Stimulated activated CD8-positive, alpha-beta memory T cell treated with anti-CD3 and anti-CD28 coated beads, Interleukin-15, amount 100 ng/mL, for 48 hours (primary cell): Measurements from ENCODE around the gene SORCS2.

ENCODE experiments used
- DNase-seq, 2 donors: peaks; one replicate each; pipeline ENCODE4 v3.0.0-alpha.2; 2020; ENCODE audit warnings: low read depth in 2 of 2

The SORCS2 gene

DNA sequence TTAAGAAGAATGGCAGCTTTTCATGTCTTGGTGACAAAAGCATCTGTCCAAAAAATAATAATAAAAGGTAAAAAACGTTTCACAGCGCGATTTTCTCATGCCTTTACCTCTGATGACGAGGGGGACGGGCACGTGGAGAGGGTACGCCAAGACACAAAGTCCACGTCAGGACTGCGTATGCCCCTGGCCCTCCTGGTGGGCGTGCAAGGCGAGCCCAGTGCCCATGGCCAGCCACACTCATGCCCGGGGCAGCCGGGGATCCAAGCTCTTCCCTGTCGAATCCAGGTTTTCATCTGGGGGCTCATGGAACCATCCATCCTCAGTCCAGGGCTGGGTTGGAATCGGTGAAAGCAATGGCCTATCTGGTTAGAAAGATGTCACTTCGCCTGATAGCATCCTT is 570.8 kb downstream of the SORCS2 start:
- no peak for DNase-seq

DNA sequence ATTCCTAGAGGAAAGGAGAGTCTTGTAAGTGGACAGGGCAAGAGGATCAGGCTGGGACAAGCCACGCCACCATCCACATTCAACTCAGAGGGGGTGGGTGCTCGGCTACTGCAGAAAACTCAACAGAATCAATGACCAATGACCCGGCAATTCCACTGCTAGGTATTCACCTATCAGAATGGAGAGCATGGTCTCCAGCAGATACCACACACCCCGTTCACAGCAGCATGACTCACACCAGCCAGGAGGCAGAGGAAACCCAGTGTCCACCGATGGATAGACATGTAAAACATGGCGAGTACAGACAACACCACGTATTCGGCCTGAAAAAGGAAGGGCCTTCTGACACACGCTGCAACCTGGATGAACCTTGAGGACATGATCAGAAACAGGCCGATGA is 571.5 kb downstream of the SORCS2 start:
- DNase-seq: no peak

GRCh38 chr4:7764466-7764865 is 572.1 kb downstream of the SORCS2 start:
- no peak for DNase-seq

- DNase-seq: no peak
Measured at GRCh38 chr4:7765666-7766065, 573.3 kb downstream of the SORCS2 start.

GRCh38 chr4:7766086-7766485 is 573.7 kb downstream of the SORCS2 start:
- no peak for DNase-seq

- DNase-seq: no peak
Measured at GRCh38 chr4:7766661-7767345, 574.5 kb downstream of the SORCS2 start.

DNA sequence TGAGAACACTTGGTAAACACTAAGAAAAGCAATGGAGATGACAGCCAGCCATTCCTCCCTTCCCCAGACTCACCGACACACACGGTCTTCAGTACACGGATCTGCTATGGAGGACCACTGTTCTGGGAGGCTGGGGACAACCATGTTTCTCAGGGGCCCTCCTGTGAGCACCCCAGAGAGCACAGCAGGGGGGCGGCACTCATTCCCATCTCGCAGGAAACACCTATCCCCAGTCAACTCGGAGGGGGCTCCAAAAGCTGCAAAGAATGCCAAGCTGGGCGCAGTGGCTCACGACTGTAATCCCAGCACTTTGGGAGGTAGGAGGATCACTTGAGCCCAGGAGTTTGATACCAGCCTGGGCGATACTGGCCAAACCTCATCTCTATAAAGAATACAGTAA is 575.2 kb downstream of the SORCS2 start:
- DNase-seq: no peak

GRCh38 chr4:7767966-7768365 is 575.6 kb downstream of the SORCS2 start:
- no peak for DNase-seq

GRCh38 chr4:7768736-7769135 is 576.4 kb downstream of the SORCS2 start:
- no peak for DNase-seq

DNA sequence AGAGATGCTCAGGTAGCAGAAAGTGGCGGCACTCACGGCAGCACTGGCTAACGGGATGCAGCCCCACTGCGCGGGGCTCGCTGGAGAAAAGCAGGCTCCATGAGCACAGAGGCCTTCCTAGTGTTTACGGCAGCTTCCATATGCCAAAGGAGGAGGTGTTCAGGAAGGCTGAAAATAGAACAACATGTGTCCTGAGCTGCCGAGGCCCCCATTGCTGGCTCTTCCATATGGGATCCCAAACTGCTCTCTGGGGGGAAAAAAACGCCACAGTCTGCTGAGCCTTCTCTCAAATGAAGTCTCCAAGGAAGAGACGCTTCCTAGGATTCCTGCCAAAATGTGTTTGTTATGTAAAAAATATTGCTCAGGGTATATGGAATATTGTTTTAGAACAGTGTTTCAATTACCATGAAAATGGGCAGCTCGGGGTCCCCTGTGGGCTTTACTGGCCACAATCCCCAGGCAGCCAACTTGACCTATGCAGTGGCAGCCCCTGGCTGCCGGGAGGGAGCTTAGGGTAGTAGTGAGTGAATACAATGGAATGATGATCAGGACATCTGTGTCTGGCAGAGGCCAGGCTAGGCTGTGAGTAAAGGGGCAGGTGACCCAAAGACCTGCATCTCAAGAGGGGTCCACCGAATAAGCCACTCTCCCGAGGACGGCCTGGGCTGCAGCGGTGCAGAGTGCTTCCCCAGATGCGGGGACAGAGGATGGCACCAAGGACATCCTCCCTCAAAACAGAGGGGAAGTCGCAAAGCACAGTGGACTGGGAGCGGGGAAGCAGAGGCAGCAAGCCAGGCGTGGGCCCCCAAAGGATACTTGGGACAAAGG is 577.3 kb downstream of the SORCS2 start:
- DNase-seq: no peak

DNA sequence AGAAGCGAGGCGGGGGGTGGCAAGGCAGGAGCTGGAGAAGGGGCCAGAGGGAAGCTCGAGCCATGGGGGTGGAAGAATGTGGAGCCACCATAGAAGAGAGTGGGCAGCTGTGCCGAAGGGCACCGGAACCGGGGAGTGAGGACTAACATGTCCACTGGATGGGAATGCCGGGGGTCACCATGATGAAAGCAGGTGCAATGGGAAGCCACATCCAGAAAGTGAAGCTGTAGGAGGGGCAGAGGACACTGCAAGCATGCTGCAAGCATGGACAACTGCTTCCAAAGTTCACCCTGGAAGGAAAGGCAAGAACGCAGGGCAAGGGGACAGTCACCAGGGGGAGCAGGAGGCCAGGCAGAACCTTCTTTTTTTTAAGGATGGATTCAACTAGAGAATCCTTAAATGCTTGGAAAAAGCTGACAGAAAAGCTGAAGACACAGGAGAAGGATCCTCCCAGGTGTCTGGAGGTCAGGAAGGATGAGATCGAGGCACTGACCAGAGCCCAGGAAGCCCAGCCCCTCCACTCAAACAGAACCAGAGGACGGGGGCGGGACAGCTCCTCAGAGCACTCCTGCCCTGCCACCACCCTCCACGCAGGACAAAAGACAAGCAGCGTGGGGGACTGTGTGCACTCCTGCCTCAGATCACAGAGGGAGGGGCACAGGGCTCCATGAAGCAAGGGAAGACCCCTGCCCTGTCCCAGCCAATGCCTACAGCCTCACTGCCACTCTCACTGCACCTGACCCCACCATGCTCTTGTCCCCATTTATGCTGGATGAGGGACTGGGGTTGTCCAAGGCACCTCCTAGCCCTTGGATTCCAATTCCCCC is 578.1 kb downstream of the SORCS2 start:
- no peak for DNase-seq

DNA sequence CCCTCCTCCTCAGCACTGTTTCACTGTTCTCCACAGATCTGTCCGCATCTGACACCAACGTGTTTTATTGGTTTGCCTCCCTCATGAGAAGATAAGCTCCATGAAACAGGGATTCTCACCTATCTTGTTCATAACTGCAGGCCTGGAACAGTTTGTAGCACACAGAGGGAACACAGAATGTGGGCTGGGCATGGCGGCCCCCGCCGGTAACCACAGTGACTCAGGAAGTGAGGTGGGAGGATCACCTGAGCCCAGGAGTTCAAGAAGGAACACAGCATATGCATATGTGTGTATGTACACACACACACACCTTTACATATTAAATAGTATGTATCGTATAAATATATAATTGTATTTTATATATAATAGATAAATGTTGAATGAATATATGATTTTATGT is 578.7 kb downstream of the SORCS2 start:
- peak in 1 of 2 donors; percentile 22 for DNase-seq

- no peak for DNase-seq
Measured at GRCh38 chr4:7771541-7772507, 579.5 kb downstream of the SORCS2 start.

DNA sequence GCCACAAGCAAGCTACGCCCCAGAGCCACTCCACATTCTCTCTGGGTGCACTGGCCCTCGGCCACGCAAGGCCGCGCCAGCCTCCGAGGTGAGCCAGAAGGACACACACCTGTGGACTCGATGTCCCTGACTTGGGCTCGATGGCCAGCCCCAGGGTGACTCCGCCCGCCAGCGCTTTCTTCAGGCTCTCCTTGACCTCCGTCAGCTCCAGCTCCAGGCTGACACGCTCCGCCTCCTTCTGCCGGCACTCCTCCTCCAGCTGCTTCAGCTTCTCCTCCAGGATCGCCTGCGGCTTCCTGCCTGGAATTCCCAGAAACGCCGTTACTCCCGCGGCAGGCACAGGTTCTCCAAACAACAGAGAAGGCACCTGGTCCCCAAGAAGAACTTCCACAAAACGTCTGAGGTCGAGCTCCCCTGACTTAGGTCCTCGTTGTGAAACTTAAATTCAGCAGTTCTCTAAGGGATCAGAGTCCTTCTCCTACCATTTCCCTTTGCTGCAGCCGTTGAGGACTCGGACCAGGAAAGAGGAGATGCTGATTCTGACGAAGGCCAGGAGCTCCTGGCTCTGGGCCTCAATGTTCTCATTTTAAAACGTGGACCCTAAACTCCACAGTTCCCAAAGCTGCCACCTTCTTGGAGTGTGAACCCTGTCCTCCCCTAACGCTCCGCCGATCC is 580.5 kb downstream of the SORCS2 start:
- DNase-seq: no peak

GRCh38 chr4:7773401-7774180 is 581.3 kb downstream of the SORCS2 start:
- no peak for DNase-seq

DNA sequence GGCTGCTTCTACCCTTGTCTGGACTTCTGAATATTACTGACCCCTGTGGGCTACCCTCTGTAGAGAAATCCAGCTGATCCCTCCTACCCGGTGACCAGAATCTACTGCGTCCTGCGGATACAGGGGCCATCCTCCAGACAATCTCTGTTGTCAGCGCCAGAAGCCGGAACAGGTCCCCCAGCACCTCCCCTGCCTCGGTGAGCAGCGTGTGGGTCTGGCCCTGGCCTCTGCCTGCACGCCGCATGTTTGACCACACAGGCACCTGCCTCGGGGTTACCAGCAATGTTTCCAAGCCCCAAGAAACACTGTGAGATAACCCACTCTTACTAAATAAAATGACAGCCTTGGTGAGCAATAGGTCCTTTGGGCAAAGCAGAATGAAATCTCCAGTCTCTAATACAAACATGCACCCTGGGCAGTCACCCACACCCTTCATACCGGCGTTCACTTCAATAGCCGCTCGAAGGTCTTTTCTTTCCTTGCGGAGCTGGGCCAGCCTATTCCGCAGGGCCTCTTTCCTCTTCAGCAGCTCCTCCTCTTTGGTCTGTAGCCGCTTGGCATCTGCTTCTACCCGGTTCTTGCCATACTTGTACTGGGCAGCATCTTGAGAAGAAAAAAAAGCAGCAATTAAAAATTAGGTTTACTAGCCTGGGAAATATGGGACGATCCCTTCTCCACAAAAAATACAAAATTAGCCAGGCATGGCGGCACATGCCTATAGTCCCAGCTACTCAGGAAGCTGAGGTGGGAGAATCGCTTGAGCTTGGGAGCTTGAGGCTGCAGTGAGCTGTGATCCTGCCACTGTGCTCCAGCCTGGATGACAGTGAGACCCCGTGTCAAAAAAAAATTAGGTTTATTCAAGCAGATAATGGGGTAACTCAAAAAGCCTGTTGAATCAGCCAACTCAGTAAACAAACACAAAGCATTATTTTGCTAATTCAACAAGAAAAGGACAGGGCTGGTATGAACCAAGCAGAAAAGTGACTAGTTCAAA is 582.3 kb downstream of the SORCS2 start:
- no peak for DNase-seq

DNA sequence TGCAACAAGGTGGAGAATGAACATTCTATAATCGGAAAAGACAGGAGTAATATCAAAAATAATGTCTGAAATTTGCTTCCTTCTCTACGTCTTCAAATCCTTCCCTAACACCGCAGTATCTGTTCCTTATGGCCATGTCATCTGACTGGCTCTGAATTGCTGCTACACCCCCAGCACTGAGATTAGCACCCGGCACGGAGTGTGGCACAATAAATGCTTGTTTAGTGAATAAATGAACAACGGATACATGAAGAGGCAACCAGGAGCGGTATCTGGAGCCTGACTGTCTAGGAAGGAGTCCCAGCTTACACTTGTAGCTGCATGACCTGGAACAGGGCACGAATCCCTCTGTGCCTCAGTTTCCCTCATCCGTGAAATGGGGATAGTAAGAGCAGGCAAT is 583.1 kb downstream of the SORCS2 start:
- no peak for DNase-seq

DNA sequence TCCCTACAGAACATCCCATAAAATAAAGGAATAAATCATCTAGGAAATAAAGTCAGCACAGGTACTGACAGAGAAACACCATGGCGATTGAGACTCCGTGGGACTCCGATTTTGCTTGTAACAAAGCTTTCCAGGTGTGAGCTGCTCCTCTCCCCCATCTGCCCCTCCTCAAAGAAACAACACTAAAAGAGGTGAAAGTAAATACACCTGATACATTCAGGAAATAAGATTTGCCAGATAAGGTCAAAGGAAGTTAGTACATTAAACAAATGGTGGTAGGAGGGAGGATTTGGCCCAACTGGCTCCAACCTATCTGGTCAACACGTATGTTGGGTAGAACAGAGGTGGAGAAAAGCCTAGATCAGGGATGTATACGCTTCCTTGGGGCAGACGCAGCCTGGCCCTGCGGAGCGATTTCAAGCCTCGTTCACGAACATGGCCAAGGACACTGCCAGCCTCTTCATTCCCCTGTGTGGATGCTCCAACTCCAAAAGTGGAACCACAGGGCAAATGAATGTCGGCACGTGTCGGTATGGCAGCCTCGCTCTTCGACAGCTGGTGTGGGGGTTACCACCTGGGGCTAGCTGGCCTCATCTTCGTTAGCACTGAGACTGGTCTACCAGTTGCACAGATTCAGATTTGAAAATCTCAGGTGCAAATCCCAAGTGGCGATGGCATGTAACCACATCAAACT is 584.8 kb downstream of the SORCS2 start:
- no peak for DNase-seq
